GM12865 (cell line): ENCODE measurements around the gene PC.

ENCODE experiments used
- DNase-seq: peaks from one replicate; pipeline ENCODE4 v3.0.0; 2010; ENCODE audit warnings: low read depth
- H3K4me3 ChIP-seq: 2 replicates; pipeline ENCODE4 v1.5.1; 2011; ENCODE audit warnings: mild to moderate bottlenecking, low read depth, low read length, control low read depth
- CTCF ChIP-seq: IDR thresholded peaks from 2 replicates; pipeline ENCODE4 v1.5.1; 2011; ENCODE audit warnings: low read length, control low read depth, low read depth, inconsistent platforms; ENCODE audit not compliant: insufficient read depth; ENCODE audit errors: missing control alignments

Gene PC

DNA sequence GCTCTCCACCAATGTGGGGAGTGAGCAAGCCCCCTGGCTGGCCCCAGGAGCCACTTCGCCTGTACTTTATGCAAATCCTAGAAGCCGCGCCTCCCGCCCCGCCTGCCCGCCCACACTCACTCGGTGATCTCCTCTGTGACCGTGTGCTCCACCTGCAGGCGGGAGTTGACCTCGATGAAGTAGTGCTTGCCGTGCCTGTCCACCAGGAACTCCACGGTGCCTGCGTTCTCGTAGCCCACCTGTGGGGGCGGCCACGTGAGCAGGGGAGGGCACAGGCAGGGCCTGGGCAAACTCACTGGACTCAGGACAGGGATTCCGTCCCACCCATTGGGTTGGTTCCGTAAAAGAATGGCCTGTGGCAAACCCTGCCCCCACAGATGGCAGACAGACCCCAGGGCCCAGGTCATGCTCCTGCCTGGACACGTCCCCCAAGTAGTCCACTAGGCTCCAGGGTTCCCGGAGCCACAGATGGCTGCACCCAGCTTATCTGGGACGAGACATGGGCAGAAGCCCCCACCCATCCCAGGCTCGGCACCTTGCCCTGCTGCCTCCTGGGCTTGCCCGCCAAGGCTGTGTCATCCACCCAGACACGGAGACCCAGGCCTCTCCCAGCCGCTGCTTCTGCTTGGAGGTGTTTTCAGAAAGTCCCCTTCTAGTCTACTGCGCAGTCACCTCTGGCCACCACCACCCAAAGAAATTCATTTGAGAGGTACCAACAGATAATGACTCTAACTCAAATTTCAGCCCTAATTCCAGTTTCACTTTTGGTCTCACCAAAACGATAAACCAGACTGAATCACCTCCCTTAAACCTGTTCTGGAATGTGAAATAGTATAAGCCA is 89.2 kb downstream of the PC start:
- peak; percentile 86 for DNase-seq
- H3K4me3 ChIP-seq = no peak overlapping the region
- TF ChIP-seq CTCF = peak; percentile 67

DNA sequence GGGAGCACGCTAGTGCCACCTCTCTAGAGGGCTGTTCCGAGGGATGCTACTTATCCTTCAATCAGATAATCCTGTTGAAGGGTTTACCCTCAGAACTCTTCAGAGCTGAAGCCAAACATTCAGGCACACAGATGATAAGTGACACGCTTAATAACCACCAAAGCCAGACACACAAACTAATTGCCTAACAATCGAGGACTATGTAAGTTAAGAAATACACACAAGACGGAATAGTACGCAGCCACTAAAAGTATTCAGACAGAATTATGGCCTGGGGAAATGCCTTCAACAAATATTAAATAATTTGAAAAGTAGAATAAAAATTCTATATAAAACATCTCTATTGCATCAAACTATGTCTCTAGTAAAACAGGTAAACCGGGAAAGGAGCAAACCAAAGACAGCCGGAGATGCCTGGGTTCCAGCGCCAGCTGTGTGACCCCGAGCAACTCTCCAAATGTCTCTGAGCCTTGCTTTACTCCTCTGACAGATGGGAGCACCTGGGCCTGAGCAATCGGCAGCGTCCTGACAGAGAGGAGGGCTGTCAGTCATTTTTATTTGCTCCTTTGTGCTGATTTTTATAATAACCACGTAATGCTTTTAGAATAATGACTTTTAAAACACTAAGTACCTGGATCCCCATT is 90.0 kb downstream of the PC start:
- no peak overlapping the region for H3K4me3 ChIP-seq
- TF ChIP-seq CTCF = no peak
- no peak for DNase-seq

- DNase-seq = no peak
- TF ChIP-seq CTCF = peak; percentile 10
- no peak overlapping the region for H3K4me3 ChIP-seq
Observed at GRCh38 chr11:66867425-66868040, 90.7 kb downstream of the PC start.

DNA sequence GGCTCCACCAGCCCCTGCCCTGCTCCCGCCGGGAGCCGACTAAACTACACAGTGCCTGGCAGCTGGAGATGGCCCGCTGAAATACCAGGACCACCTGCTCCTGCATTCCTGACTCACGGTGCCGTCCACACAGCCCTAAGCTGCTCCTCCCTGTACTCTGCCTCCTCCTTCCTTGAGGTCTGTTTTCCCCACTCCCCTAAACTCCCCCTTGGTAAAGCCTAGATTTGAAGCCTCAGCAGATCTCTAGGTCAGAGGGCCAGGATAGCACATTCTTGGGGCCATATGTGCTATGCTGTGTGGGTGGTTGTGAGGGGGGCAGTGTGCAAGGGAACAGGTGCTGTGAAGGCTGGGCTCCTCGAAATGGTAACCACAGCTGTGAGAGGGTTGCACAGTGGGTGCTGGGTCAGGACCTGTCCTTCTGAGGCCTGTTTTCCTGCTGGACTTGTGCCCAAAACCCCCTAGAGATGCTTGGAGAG is 91.6 kb downstream of the PC start:
- H3K4me3 ChIP-seq = no peak overlapping the region
- TF ChIP-seq CTCF = no peak
- no peak for DNase-seq

- no peak for DNase-seq
- no peak for TF ChIP-seq CTCF
- H3K4me3 ChIP-seq = no peak overlapping the region
Observed at GRCh38 chr11:66866007-66866406, 92.2 kb downstream of the PC start.

- H3K4me3 ChIP-seq = no peak overlapping the region
- no peak for TF ChIP-seq CTCF
- DNase-seq = no peak
Observed at GRCh38 chr11:66864924-66865697, 93.1 kb downstream of the PC start.
